H1 (cell line): ENCODE results near the gene DYNLL2.
"Not testable (repeated sequence)": the region's sequence is repeated elsewhere in the genome, so short reads cannot be mapped to it uniquely, and the experiment has no call there.

Source experiments
- CEBPB ChIP-seq: IDR thresholded peaks from 2 replicates; pipeline ENCODE4 v1.6.1; 2012; ENCODE audit warnings: low read depth, low read length
- CTCF ChIP-seq, 3 experiments: IDR thresholded peaks; 1 replicate in 2 of 3; 2 replicates in 1 of 3; pipeline versions ENCODE4 v1.5.1 to v1.6.1; 2011; ENCODE audit warnings: low read length in 3 of 3, mild to moderate bottlenecking in 3 of 3, inconsistent platforms in 2 of 3, low read depth in 1 of 3, moderate library complexity in 1 of 3; ENCODE audit not compliant: insufficient read depth in 1 of 3; ENCODE audit errors: control extremely low read depth in 1 of 3
- HDAC2 ChIP-seq, 2 experiments: fragments of 300-600 bp in 1 of 2; sonication (generic) in 1 of 2; IDR thresholded peaks; 2 replicates each; pipeline ENCODE4 v1.6.1; 2011 to 2012; ENCODE audit warnings: low read depth in 2 of 2, low read length in 2 of 2, mild to moderate bottlenecking in 2 of 2, moderate library complexity in 2 of 2, borderline replicate concordance in 1 of 2, inconsistent platforms in 1 of 2
- RBBP5 ChIP-seq: IDR thresholded peaks from 2 replicates; pipeline ENCODE4 v1.7.1; 2012; ENCODE audit warnings: low read depth, mild to moderate bottlenecking, inconsistent platforms, low read length, moderate library complexity, borderline replicate concordance

- TF ChIP-seq CTCF (IDR thresholded peaks at IDR 0.05; ENCODE audit: control extremely low read depth in 1 of 3, insufficient read depth in 1 of 3, low read depth in 1 of 3, low read length in 3 of 3); CEBPB; HDAC2 (IDR thresholded peaks at IDR 0.05; ENCODE audit: borderline replicate concordance in 1 of 2, low read depth in 2 of 2, low read length in 2 of 2); RBBP5: not testable (repeated sequence)
Observed at GRCh38 chr17:58044256-58044655, 39.0 kb upstream of the DYNLL2 start.
